HCT116 (cell line): ENCODE measurements around the gene SLC2A9. TPM values are rescaled to one million over a fixed set of nuclear protein-coding genes. Genes with fewer than 3 reads are reported as not detected.

Experiments used
- ATAC-seq: fragments of 200-7000 bp; cut with Tn5 transposase; 2 replicates; pipeline ENCODE4 v1.9.1; 2020; ENCODE audit warnings: mild to moderate bottlenecking, moderate library complexity
- BruUV-seq: library from RNA; stranded (reverse); fragments of 400-500 nt; replicated peaks from 2 replicates; lab custom pipeline; 2021; lab: Mats Ljungman, UMichigan
- CTCF ChIA-PET: fragments of 300-600 bp; sonication (Branson Sonifier 250); formaldehyde crosslinking; loops from one replicate; lab custom pipeline; 2021; ENCODE audit warnings: antibody characterized with exemption; lab: Charles Lee
- POLR2A ChIA-PET: fragments of 300-600, 350-600 bp; sonication (Branson Sonifier 250); formaldehyde crosslinking; loops from one replicate; lab custom pipeline; 2021; ENCODE audit warnings: antibody characterized with exemption; lab: Charles Lee
- RAD21 ChIA-PET, 2 experiments: fragments of 300-600 bp; sonication (Branson Sonifier 250); formaldehyde crosslinking; loops; one replicate each; lab custom pipeline; 2023; ENCODE audit warnings: low total read pairs in 2 of 2; ENCODE audit not compliant: uncharacterized antibody in 2 of 2, unreplicated experiment in 2 of 2, low non-redundant PET in 1 of 2; lab: Charles Lee
- DNase-seq: peaks from one replicate; pipeline ENCODE4 v3.0.0-alpha.2; 2010; ENCODE audit warnings: low read depth, low spot score
- H2AFZ ChIP-seq: fragments of 200-600 bp; shearing (Covaris generic), sonication (generic); 2 replicates; pipeline ENCODE4 v1.6.1; 2017; ENCODE audit warnings: low read depth, mixed run types, mixed read lengths, antibody characterized with exemption, low read length; ENCODE audit not compliant: poor library complexity, severe bottlenecking
- H3K27ac ChIP-seq: 2 replicates; pipeline ENCODE4 v1.5.1; 2012; ENCODE audit warnings: low read depth, low read length
- H3K27me3 ChIP-seq: fragments of 200-600 bp; sonication (generic); 2 replicates; pipeline ENCODE4 v1.6.1; 2016; ENCODE audit warnings: mixed run types, low read length, mixed read lengths; ENCODE audit not compliant: insufficient read depth
- H3K36me3 ChIP-seq, 2 experiments: fragments of 200-500 bp in 1 of 2; fragments of 200-600 bp in 1 of 2; sonication (Bioruptor generic) in 1 of 2; sonication (generic) in 1 of 2; 2 replicates each; pipeline versions ENCODE4 v1.5.1 to v1.6.1; 2014 to 2016; ENCODE audit warnings: low read length in 2 of 2, inconsistent platforms in 1 of 2, mixed read lengths in 1 of 2, mixed run types in 1 of 2; ENCODE audit not compliant: insufficient read depth in 2 of 2, control insufficient read depth in 1 of 2
- H3K4me1 ChIP-seq, 2 experiments: fragments of 200-600 bp in 1 of 2; sonication (generic) in 1 of 2; 2 replicates each; pipeline versions ENCODE4 v1.5.1 to v1.6.1; 2012 to 2017; ENCODE audit warnings: low read length in 2 of 2, inconsistent platforms in 1 of 2, mild to moderate bottlenecking in 1 of 2, mixed read lengths in 1 of 2, mixed run types in 1 of 2, moderate library complexity in 1 of 2; ENCODE audit not compliant: insufficient read depth in 2 of 2, control insufficient read depth in 1 of 2
- H3K4me2 ChIP-seq: fragments of 200-600 bp; sonication (generic); 2 replicates; pipeline ENCODE4 v1.6.1; 2017; ENCODE audit warnings: mixed run types, low read length, mixed read lengths
- H3K4me3 ChIP-seq, 2 experiments: fragments of 200-600 bp in 1 of 2; sonication (generic) in 1 of 2; replicated peaks in 1 of 2; 2 replicates each; pipeline ENCODE4 v1.5.1; 2011 to 2016; ENCODE audit warnings: low read length in 2 of 2, control low read depth in 1 of 2, low read depth in 1 of 2, mild to moderate bottlenecking in 1 of 2, mixed read lengths in 1 of 2, mixed run types in 1 of 2
- H3K79me2 ChIP-seq: fragments of 200-600 bp; sonication (generic); 2 replicates; pipeline ENCODE4 v1.6.1; 2017; ENCODE audit warnings: mild to moderate bottlenecking, mixed run types, low read length, moderate library complexity, mixed read lengths; ENCODE audit not compliant: insufficient read depth
- H3K9ac ChIP-seq: fragments of 200-600 bp; sonication (generic); 2 replicates; pipeline ENCODE4 v1.6.1; 2016; ENCODE audit warnings: low read length, mixed read lengths
- H3K9me2 ChIP-seq: fragments of 200-600 bp; sonication (generic), shearing (Covaris generic); 2 replicates; pipeline ENCODE4 v1.6.1; 2017; ENCODE audit warnings: mixed run types, mild to moderate bottlenecking, moderate library complexity; ENCODE audit not compliant: insufficient read depth
- H3K9me3 ChIP-seq, 2 experiments: fragments of 200-500 bp in 1 of 2; fragments of 200-600 bp in 1 of 2; sonication (Bioruptor generic) in 1 of 2; sonication (generic) in 1 of 2; 2 replicates each; pipeline ENCODE4 v1.6.1; 2014 to 2017; ENCODE audit warnings: low read length in 2 of 2, mixed read lengths in 2 of 2, inconsistent platforms in 1 of 2, low read depth in 1 of 2, mild to moderate bottlenecking in 1 of 2, mixed run types in 1 of 2, moderate library complexity in 1 of 2; ENCODE audit not compliant: control insufficient read depth in 1 of 2, insufficient read depth in 1 of 2
- H4K20me1 ChIP-seq: fragments of 200-600 bp; sonication (generic), shearing (Covaris generic); 2 replicates; pipeline ENCODE4 v1.6.1; 2017; ENCODE audit warnings: mixed run types, mild to moderate bottlenecking, moderate library complexity; ENCODE audit not compliant: insufficient read depth
- FOSL1 ChIP-seq: IDR thresholded peaks from 2 replicates; pipeline ENCODE4 v1.6.1; 2012; ENCODE audit warnings: low read depth
- POLR2A ChIP-seq: IDR thresholded peaks from 2 replicates; pipeline ENCODE4 v1.7.0; 2011; ENCODE audit warnings: borderline replicate concordance; ENCODE audit not compliant: insufficient read depth, insufficient read length; ENCODE audit errors: extremely low read depth
- TCF7L2 ChIP-seq: IDR thresholded peaks from 2 replicates; pipeline ENCODE4 v1.7.0; 2011; ENCODE audit warnings: borderline replicate concordance, inconsistent platforms; ENCODE audit not compliant: insufficient read depth, insufficient read length; ENCODE audit errors: extremely low read depth
- intact Hi-C: fragments of 100-400 bp; cut with micrococcal nuclease; formaldehyde crosslinking; loops from 2 replicates; pipeline ENCODE4 v1.10.0; 2022
- total RNA-seq: library from RNA; stranded (reverse); gene quantifications from one replicate; pipeline ENCODE4 v1.2.1, GENCODE V29; 2021; ENCODE audit not compliant: unreplicated experiment
- TF ChIP-seq, protein P1 (sequence below): IDR thresholded peaks from 2 replicates; pipeline ENCODE4 v1.6.1; 2011; ENCODE audit warnings: mild to moderate bottlenecking, low read length, moderate library complexity; ENCODE audit not compliant: insufficient replicate concordance; ENCODE audit errors: extremely low read depth
- TF ChIP-seq, protein P2 (sequence below), 3 experiments: fragments of 200-600 bp in 1 of 3; sonication (generic) in 1 of 3; IDR thresholded peaks in 2 of 3; conservative IDR thresholded peaks in 1 of 3; 2 replicates each; pipeline ENCODE4 v1.5.1; 2012 to 2017; ENCODE audit warnings: low read depth in 2 of 3, low read length in 2 of 3, antibody characterized with exemption in 1 of 3, borderline replicate concordance in 1 of 3, control low read depth in 1 of 3, mild to moderate bottlenecking in 1 of 3, mixed read lengths in 1 of 3, mixed run types in 1 of 3, moderate library complexity in 1 of 3; ENCODE audit not compliant: insufficient read depth in 1 of 3

SLC2A9 gene
- total RNA-seq, 1 experiment from 2014 or later: 2.2 TPM

DNA sequence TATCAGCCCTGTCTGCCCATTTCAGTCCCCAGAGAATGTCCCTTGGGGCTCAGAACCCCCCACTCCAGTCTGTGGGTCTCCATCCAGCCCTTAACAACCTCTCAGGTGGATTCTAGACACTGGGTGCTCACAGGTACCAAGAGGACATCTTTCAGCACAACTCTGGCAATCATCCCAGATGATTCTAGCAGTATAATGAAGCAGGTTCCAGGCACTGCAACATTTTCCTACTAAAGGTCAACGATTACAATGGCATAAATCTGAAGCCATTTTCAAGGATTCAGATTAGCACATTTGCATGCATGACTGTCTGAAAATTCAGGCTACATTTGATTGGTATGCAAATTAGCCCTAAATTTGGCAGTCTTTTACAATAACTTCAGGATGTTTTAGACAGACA, 10.0 kb downstream of the SLC2A9 start:
- intact Hi-C loops: loop anchor here (10.0 kb wide), 1 partner anchor 476 kb away; no protein-coding TSS in a partner anchor
- Histone ChIP-seq H3K9me2 (no peaks in the 10 kb centered on the region), H3K4me1 (peaks cover 23 to 29% of the 10 kb centered on the region in 2 experiments), H3K4me2 (no peak overlapping the region), H3K27ac (no peak overlapping the region), H3K27me3 (no peaks in the 10 kb centered on the region), H3K9me3 (no peaks in the 10 kb centered on the region), H3K9ac (no peak overlapping the region), H3K4me3 (no peak overlapping the region), H3K79me2 (no peaks in the 10 kb centered on the region), H3K36me3 (no peaks in the 10 kb centered on the region), H4K20me1 (no peaks in the 10 kb centered on the region), H2AFZ (no peak overlapping the region)
- BruUV-seq: no TSS peak
- ATAC-seq (no peak), DNase-seq (no peak)
- ChIA-PET RAD21 (no interaction called here), CTCF (no interaction called here), POLR2A (no interaction called here)
- TF ChIP-seq, protein P1, sequence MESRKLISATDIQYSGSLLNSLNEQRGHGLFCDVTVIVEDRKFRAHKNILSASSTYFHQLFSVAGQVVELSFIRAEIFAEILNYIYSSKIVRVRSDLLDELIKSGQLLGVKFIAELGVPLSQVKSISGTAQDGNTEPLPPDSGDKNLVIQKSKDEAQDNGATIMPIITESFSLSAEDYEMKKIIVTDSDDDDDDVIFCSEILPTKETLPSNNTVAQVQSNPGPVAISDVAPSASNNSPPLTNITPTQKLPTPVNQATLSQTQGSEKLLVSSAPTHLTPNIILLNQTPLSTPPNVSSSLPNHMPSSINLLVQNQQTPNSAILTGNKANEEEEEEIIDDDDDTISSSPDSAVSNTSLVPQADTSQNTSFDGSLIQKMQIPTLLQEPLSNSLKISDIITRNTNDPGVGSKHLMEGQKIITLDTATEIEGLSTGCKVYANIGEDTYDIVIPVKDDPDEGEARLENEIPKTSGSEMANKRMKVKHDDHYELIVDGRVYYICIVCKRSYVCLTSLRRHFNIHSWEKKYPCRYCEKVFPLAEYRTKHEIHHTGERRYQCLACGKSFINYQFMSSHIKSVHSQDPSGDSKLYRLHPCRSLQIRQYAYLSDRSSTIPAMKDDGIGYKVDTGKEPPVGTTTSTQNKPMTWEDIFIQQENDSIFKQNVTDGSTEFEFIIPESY: no peak
- TF ChIP-seq POLR2A (no peak), TCF7L2 (no peak), FOSL1 (no peak)
- TF ChIP-seq, protein P2, sequence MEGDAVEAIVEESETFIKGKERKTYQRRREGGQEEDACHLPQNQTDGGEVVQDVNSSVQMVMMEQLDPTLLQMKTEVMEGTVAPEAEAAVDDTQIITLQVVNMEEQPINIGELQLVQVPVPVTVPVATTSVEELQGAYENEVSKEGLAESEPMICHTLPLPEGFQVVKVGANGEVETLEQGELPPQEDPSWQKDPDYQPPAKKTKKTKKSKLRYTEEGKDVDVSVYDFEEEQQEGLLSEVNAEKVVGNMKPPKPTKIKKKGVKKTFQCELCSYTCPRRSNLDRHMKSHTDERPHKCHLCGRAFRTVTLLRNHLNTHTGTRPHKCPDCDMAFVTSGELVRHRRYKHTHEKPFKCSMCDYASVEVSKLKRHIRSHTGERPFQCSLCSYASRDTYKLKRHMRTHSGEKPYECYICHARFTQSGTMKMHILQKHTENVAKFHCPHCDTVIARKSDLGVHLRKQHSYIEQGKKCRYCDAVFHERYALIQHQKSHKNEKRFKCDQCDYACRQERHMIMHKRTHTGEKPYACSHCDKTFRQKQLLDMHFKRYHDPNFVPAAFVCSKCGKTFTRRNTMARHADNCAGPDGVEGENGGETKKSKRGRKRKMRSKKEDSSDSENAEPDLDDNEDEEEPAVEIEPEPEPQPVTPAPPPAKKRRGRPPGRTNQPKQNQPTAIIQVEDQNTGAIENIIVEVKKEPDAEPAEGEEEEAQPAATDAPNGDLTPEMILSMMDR (IDR thresholded peaks at IDR 0.05 in 2 of 3, conservative IDR thresholded peaks at IDR 0.05 in 1 of 3; ENCODE audit: borderline replicate concordance in 1 of 3, insufficient read depth in 1 of 3, low read depth in 2 of 3, low read length in 2 of 3): no peak
